ENCODE data around the gene STK24.

- no peak for TF ChIP-seq JUN (IDR thresholded peaks at IDR 0.05; ENCODE audit: low read depth, low read length)
- no peak for TF ChIP-seq SRF (IDR thresholded peaks at IDR 0.05; ENCODE audit: low read depth, low read length)
- no peak for TF ChIP-seq BCL11A (IDR thresholded peaks at IDR 0.05; ENCODE audit: low read depth in 2 of 2, low read length in 2 of 2)
- no peak for TF ChIP-seq EZH2 (IDR thresholded peaks at IDR 0.05; ENCODE audit: low read depth, low read length, severe bottlenecking)
- no peak for TF ChIP-seq ASH2L (IDR thresholded peaks at IDR 0.05; ENCODE audit: low read length)
These were observed 108.0 kb downstream of the STK24 start for GRCh38 chr13:98468929-98469328.
